Esophagus muscularis mucosa (tissue), 3 donors: ENCODE results near the gene MACROD2.

Experiments used
- POLR2A ChIP-seq: fragments of 450-650 bp; IDR thresholded peaks from one replicate; pipeline ENCODE4 v1.6.1; 2017; ENCODE audit warnings: antibody characterized with exemption, moderate library complexity, mild to moderate bottlenecking, low read depth
- POLR2AphosphoS5 ChIP-seq, 2 donors: sonication (generic); formaldehyde crosslinking; IDR thresholded peaks; one replicate each; pipeline ENCODE4 v1.6.1; 2017; ENCODE audit warnings: antibody characterized with exemption in 2 of 2
- TF ChIP-seq, protein P1 (sequence below), 3 experiments: fragments of 200-600 bp in 2 of 3; fragments of 450-650 bp in 1 of 3; sonication (generic) in 2 of 3; IDR thresholded peaks; one replicate each; pipeline ENCODE4 v1.5.1; 2017 to 2019; ENCODE audit warnings: antibody characterized with exemption in 3 of 3, mild to moderate bottlenecking in 2 of 3, moderate library complexity in 1 of 3

DNA sequence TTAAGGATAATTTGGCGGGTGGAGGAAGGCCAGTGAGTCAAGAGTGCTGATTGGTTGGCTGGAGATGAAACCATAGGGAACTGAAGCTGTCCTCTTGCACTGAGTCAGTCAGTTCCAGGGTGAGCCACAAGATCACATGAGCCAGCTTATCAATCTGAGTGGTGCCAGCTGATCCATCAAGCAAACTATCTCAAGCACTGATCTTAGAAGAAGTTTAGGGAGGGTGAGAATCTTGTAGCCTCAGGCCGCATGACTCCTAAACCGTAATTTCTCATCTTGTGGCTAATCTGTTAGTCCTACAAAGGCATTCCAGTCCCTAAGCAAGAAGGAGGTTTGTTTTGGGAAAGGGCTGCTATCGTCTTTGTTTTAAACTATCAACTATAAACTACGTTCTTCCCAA is 1623.6 kb downstream of the MACROD2 start:
- TF ChIP-seq, protein P1, sequence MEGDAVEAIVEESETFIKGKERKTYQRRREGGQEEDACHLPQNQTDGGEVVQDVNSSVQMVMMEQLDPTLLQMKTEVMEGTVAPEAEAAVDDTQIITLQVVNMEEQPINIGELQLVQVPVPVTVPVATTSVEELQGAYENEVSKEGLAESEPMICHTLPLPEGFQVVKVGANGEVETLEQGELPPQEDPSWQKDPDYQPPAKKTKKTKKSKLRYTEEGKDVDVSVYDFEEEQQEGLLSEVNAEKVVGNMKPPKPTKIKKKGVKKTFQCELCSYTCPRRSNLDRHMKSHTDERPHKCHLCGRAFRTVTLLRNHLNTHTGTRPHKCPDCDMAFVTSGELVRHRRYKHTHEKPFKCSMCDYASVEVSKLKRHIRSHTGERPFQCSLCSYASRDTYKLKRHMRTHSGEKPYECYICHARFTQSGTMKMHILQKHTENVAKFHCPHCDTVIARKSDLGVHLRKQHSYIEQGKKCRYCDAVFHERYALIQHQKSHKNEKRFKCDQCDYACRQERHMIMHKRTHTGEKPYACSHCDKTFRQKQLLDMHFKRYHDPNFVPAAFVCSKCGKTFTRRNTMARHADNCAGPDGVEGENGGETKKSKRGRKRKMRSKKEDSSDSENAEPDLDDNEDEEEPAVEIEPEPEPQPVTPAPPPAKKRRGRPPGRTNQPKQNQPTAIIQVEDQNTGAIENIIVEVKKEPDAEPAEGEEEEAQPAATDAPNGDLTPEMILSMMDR (IDR thresholded peaks at IDR 0.05): no peak
- TF ChIP-seq POLR2AphosphoS5 (IDR thresholded peaks at IDR 0.05) (no peak), POLR2A (no peak)
